ENCODE data around the gene MAP3K5. TPM values are rescaled to one million over a fixed set of nuclear protein-coding genes. Genes with fewer than 3 reads are reported as not detected.

MAP3K5 gene
- total and polyA plus RNA-seq, 7 experiments from 2014 or later = 2.6 to 32.5 (median 13.4) TPM

- Histone ChIP-seq H3K4me1 (ENCODE audit: control insufficient read depth in 2 of 2, insufficient read depth in 2 of 2, low read length in 2 of 2) (no peaks in the 10 kb centered on the region), H3K9me3 (ENCODE audit: control insufficient read depth in 2 of 3, low read length in 3 of 3) (no peaks in the 10 kb centered on the region), H3K36me3 (ENCODE audit: control insufficient read depth in 2 of 3, insufficient read depth in 3 of 3, low read length in 3 of 3) (no peaks in the 10 kb centered on the region), H3K4me3 (ENCODE audit: low read length) (no peak overlapping the region), H3K27me3 (ENCODE audit: control insufficient read depth in 2 of 2, insufficient read depth in 2 of 2, low read length in 2 of 2) (no peaks in the 10 kb centered on the region), H3K27ac (ENCODE audit: low read depth, low read length) (no peak overlapping the region)
- Mint-ChIP-seq H3K27me3 (peaks cover 0 to 29% (median 8%) of the 10 kb centered on the region in 5 donors), H3K36me3 (peaks cover 0 to 5% (median 0%) of the 10 kb centered on the region in 5 donors), H3K9me3 (peaks cover 0 to 3% (median 0%) of the 10 kb centered on the region in 11 donors), H3K27ac (no peak overlapping the region), H3K4me3 (no peak overlapping the region), H3K4me1 (peaks cover 0 to under 1% (median 0%) of the 10 kb centered on the region in 7 donors)
- intact Hi-C loops (cut with micrococcal nuclease) = no loop called here
- ATAC-seq (no peak), DNase-seq (no peak)
- ChIA-PET CTCF (no interaction called here), POLR2A (no interaction called here)
Measured at GRCh38 chr6:136517002-136517401, 275.3 kb downstream of the MAP3K5 start.

- Mint-ChIP-seq H3K4me1 (peaks cover 0 to 23% (median 19%) of the 10 kb centered on the region in 7 donors), H3K36me3 (peaks cover 0 to 5% (median 0%) of the 10 kb centered on the region in 5 donors), H3K27ac (no peak overlapping the region), H3K27me3 (peaks cover 0 to 17% (median 6%) of the 10 kb centered on the region in 5 donors), H3K4me3 (no peak overlapping the region), H3K9me3 (peaks cover 0 to 3% (median 0%) of the 10 kb centered on the region in 11 donors)
- H3K4me3 ChIP-seq (ENCODE audit: low read length) = no peak overlapping the region
- H3K9me3 ChIP-seq (ENCODE audit: control insufficient read depth in 2 of 3, low read length in 3 of 3) = no peaks in the 10 kb centered on the region
- no peaks in the 10 kb centered on the region for H3K4me1 ChIP-seq (ENCODE audit: control insufficient read depth in 2 of 2, insufficient read depth in 2 of 2, low read length in 2 of 2)
- CTCF ChIA-PET = no interaction called here
- H3K36me3 ChIP-seq (ENCODE audit: control insufficient read depth in 2 of 3, insufficient read depth in 3 of 3, low read length in 3 of 3) = no peaks in the 10 kb centered on the region
- no peak overlapping the region for H3K27ac ChIP-seq (ENCODE audit: low read depth, low read length)
- H3K27me3 ChIP-seq (ENCODE audit: control insufficient read depth in 2 of 2, insufficient read depth in 2 of 2, low read length in 2 of 2) = no peaks in the 10 kb centered on the region
- POLR2A ChIA-PET = no interaction called here
- ATAC-seq (no peak), DNase-seq (no peak)
- intact Hi-C loops (cut with micrococcal nuclease) = no loop called here
Measured at GRCh38 chr6:136514591-136514990, 277.7 kb downstream of the MAP3K5 start.

GRCh38 chr6:136511926-136512325, 280.4 kb downstream of the MAP3K5 start:
- Mint-ChIP-seq H3K27me3 (peaks cover 0 to 12% (median 2%) of the 10 kb centered on the region in 5 donors), H3K9me3 (peaks cover 0 to 3% (median 0%) of the 10 kb centered on the region in 11 donors), H3K4me3 (no peak overlapping the region), H3K27ac (no peak overlapping the region), H3K36me3 (peaks cover 0 to 5% (median 0%) of the 10 kb centered on the region in 5 donors), H3K4me1 (peaks cover 0 to 29% (median 19%) of the 10 kb centered on the region in 7 donors)
- intact Hi-C loops (cut with micrococcal nuclease) = no loop called here
- DNase-seq = no peak
- CTCF ChIA-PET = no interaction called here
- no peaks in the 10 kb centered on the region for H3K9me3 ChIP-seq (ENCODE audit: control insufficient read depth in 2 of 3, low read length in 3 of 3)
- H3K27ac ChIP-seq (ENCODE audit: low read depth, low read length) = no peak overlapping the region
- POLR2A ChIA-PET = no interaction called here
- no peaks in the 10 kb centered on the region for H3K36me3 ChIP-seq (ENCODE audit: control insufficient read depth in 2 of 3, insufficient read depth in 3 of 3, low read length in 3 of 3)
- ATAC-seq = no peak
- no peaks in the 10 kb centered on the region for H3K4me1 ChIP-seq (ENCODE audit: control insufficient read depth in 2 of 2, insufficient read depth in 2 of 2, low read length in 2 of 2)
- H3K27me3 ChIP-seq (ENCODE audit: control insufficient read depth in 2 of 2, insufficient read depth in 2 of 2, low read length in 2 of 2) = no peaks in the 10 kb centered on the region
- no peak overlapping the region for H3K4me3 ChIP-seq (ENCODE audit: low read length)

GRCh38 chr6:136511397-136511796, 280.9 kb downstream of the MAP3K5 start:
- no peaks in the 10 kb centered on the region for H3K27me3 ChIP-seq (ENCODE audit: control insufficient read depth in 2 of 2, insufficient read depth in 2 of 2, low read length in 2 of 2)
- CTCF ChIA-PET = no interaction called here
- Mint-ChIP-seq H3K4me1 (peaks cover 0 to 29% (median 19%) of the 10 kb centered on the region in 7 donors), H3K27ac (peak overlapping the region in 2 of 9 donors; percentile 29 to 41), H3K36me3 (peaks cover 0 to 5% (median 0%) of the 10 kb centered on the region in 5 donors), H3K9me3 (peaks cover 0 to 3% (median 0%) of the 10 kb centered on the region in 11 donors), H3K4me3 (no peak overlapping the region), H3K27me3 (peaks cover 0 to 11% (median 2%) of the 10 kb centered on the region in 5 donors)
- POLR2A ChIA-PET = no interaction called here
- H3K27ac ChIP-seq (ENCODE audit: low read depth, low read length) = no peak overlapping the region
- intact Hi-C loops (cut with micrococcal nuclease) = no loop called here
- H3K36me3 ChIP-seq (ENCODE audit: control insufficient read depth in 2 of 3, insufficient read depth in 3 of 3, low read length in 3 of 3) = no peaks in the 10 kb centered on the region
- no peak for DNase-seq
- H3K4me1 ChIP-seq (ENCODE audit: control insufficient read depth in 2 of 2, insufficient read depth in 2 of 2, low read length in 2 of 2) = no peaks in the 10 kb centered on the region
- ATAC-seq = no peak
- no peaks in the 10 kb centered on the region for H3K9me3 ChIP-seq (ENCODE audit: control insufficient read depth in 2 of 3, low read length in 3 of 3)
- H3K4me3 ChIP-seq (ENCODE audit: low read length) = no peak overlapping the region

- Histone ChIP-seq H3K4me3 (ENCODE audit: low read length) (no peak overlapping the region), H3K4me1 (ENCODE audit: control insufficient read depth in 2 of 2, insufficient read depth in 2 of 2, low read length in 2 of 2) (no peaks in the 10 kb centered on the region), H3K36me3 (ENCODE audit: control insufficient read depth in 2 of 3, insufficient read depth in 3 of 3, low read length in 3 of 3) (no peaks in the 10 kb centered on the region), H3K27me3 (ENCODE audit: control insufficient read depth in 2 of 2, insufficient read depth in 2 of 2, low read length in 2 of 2) (no peaks in the 10 kb centered on the region), H3K27ac (ENCODE audit: low read depth, low read length) (no peak overlapping the region), H3K9me3 (ENCODE audit: control insufficient read depth in 2 of 3, low read length in 3 of 3) (no peaks in the 10 kb centered on the region)
- peaks cover 0 to 29% (median 19%) of the 10 kb centered on the region in 7 donors for H3K4me1 Mint-ChIP-seq
- peak; percentile 73 for ATAC-seq
- peak overlapping the region in 7 of 9 donors; percentile 19 to 49 (median 37) for H3K27ac Mint-ChIP-seq
- intact Hi-C loops (cut with micrococcal nuclease) = no loop called here
- H3K36me3 Mint-ChIP-seq = peaks cover 0 to 5% (median 0%) of the 10 kb centered on the region in 5 donors
- DNase-seq = peak in 3 of 9 donors; percentile 4 to 37 (median 20)
- H3K27me3 Mint-ChIP-seq = peaks cover 0 to 6% (median under 1%) of the 10 kb centered on the region in 5 donors
- POLR2A ChIA-PET = no interaction called here
- peak overlapping the region in 6 of 10 donors; percentile 1 to 48 (median 24) for H3K4me3 Mint-ChIP-seq
- H3K9me3 Mint-ChIP-seq = peaks cover 0 to 3% (median 0%) of the 10 kb centered on the region in 11 donors
- CTCF ChIA-PET = no interaction called here
Measured at GRCh38 chr6:136510782-136511181, 281.5 kb downstream of the MAP3K5 start.

GRCh38 chr6:136510299-136510698, 282.0 kb downstream of the MAP3K5 start:
- no peaks in the 10 kb centered on the region for H3K36me3 ChIP-seq (ENCODE audit: control insufficient read depth in 2 of 3, insufficient read depth in 3 of 3, low read length in 3 of 3)
- ChIA-PET CTCF (no interaction called here), POLR2A (no interaction called here)
- H3K9me3 ChIP-seq (ENCODE audit: control insufficient read depth in 2 of 3, low read length in 3 of 3) = no peaks in the 10 kb centered on the region
- peak overlapping the region in 5 of 10 donors; percentile 36 to 61 (median 46) for H3K4me3 Mint-ChIP-seq
- no peak for DNase-seq
- peaks cover 0 to 3% (median 0%) of the 10 kb centered on the region in 5 donors for H3K27me3 Mint-ChIP-seq
- H3K27ac ChIP-seq (ENCODE audit: low read depth, low read length) = no peak overlapping the region
- peak overlapping the region in 8 of 9 donors; percentile 3 to 85 (median 59) for H3K27ac Mint-ChIP-seq
- intact Hi-C loops (cut with micrococcal nuclease) = no loop called here
- no peaks in the 10 kb centered on the region for H3K27me3 ChIP-seq (ENCODE audit: control insufficient read depth in 2 of 2, insufficient read depth in 2 of 2, low read length in 2 of 2)
- peaks cover 0 to 3% (median 0%) of the 10 kb centered on the region in 11 donors for H3K9me3 Mint-ChIP-seq
- ATAC-seq = peak; percentile 42
- no peak overlapping the region for H3K4me3 ChIP-seq (ENCODE audit: low read length)
- H3K36me3 Mint-ChIP-seq = peaks cover 0 to 4% (median 0%) of the 10 kb centered on the region in 5 donors
- H3K4me1 Mint-ChIP-seq = peaks cover 0 to 29% (median 19%) of the 10 kb centered on the region in 7 donors
- no peaks in the 10 kb centered on the region for H3K4me1 ChIP-seq (ENCODE audit: control insufficient read depth in 2 of 2, insufficient read depth in 2 of 2, low read length in 2 of 2)

- POLR2A ChIA-PET = no interaction called here
- no peaks in the 10 kb centered on the region for H3K36me3 Mint-ChIP-seq
Measured at GRCh38 chr6:136508725-136509392, 283.4 kb downstream of the MAP3K5 start.

More at GRCh38 chr6:136508725-136509392, 283.4 kb downstream of the MAP3K5 start:
- Histone ChIP-seq H3K4me1 (ENCODE audit: control insufficient read depth in 2 of 2, insufficient read depth in 2 of 2, low read length in 2 of 2) (no peaks in the 10 kb centered on the region), H3K27ac (ENCODE audit: low read depth, low read length) (no peak overlapping the region), H3K36me3 (ENCODE audit: control insufficient read depth in 2 of 3, insufficient read depth in 3 of 3, low read length in 3 of 3) (no peaks in the 10 kb centered on the region), H3K4me3 (ENCODE audit: low read length) (no peak overlapping the region), H3K9me3 (ENCODE audit: control insufficient read depth in 2 of 3, low read length in 3 of 3) (no peaks in the 10 kb centered on the region), H3K27me3 (ENCODE audit: control insufficient read depth in 2 of 2, insufficient read depth in 2 of 2, low read length in 2 of 2) (no peaks in the 10 kb centered on the region)
- no peak overlapping the region for H3K4me3 Mint-ChIP-seq
- no peak for ATAC-seq
- H3K9me3 Mint-ChIP-seq = peaks cover 0 to 3% (median 0%) of the 10 kb centered on the region in 11 donors
- intact Hi-C loops (cut with micrococcal nuclease) = no loop called here
- H3K27me3 Mint-ChIP-seq = peaks cover 0 to 3% (median 0%) of the 10 kb centered on the region in 5 donors
- peaks cover 0 to 29% (median 19%) of the 10 kb centered on the region in 7 donors for H3K4me1 Mint-ChIP-seq
- DNase-seq = no peak
- no peak overlapping the region for H3K27ac Mint-ChIP-seq
- CTCF ChIA-PET = no interaction called here
